KG1 (cell line): ENCODE measurements around the gene CRCP.
"Not testable (repeated sequence)": the region's sequence is repeated elsewhere in the genome, so short reads cannot be mapped to it uniquely, and the experiment has no call there.

Source experiments
- DNase-seq: peaks from one replicate; lab custom pipeline; 2025; lab: John Stamatoyannopoulos, UW

CRCP gene

GRCh38 chr7:66156035-66156434 is 41.4 kb downstream of the CRCP start:
- DNase-seq: not testable (repeated sequence)

- DNase-seq: no peak
Measured at GRCh38 chr7:66157060-66157459, 42.4 kb downstream of the CRCP start.

- DNase-seq: no peak
Measured at GRCh38 chr7:66162622-66163021, 48.0 kb downstream of the CRCP start.

- DNase-seq: no peak
Measured at GRCh38 chr7:66163186-66163610, 48.6 kb downstream of the CRCP start.

GRCh38 chr7:66164356-66164755 is 49.7 kb downstream of the CRCP start:
- no peak for DNase-seq

GRCh38 chr7:66167773-66168387 is 53.2 kb downstream of the CRCP start:
- no peak for DNase-seq

GRCh38 chr7:66169616-66170015 is 55.0 kb downstream of the CRCP start:
- DNase-seq: no peak

- DNase-seq: no peak
Measured at GRCh38 chr7:66170309-66171231, 55.9 kb downstream of the CRCP start.

GRCh38 chr7:66172536-66173401 is 58.1 kb downstream of the CRCP start:
- not testable (repeated sequence) for DNase-seq

GRCh38 chr7:66173856-66174255 is 59.2 kb downstream of the CRCP start:
- no peak for DNase-seq

- not testable (repeated sequence) for DNase-seq
Measured at GRCh38 chr7:66175006-66175405, 60.4 kb downstream of the CRCP start.

GRCh38 chr7:66176914-66177313 is 62.3 kb downstream of the CRCP start:
- no peak for DNase-seq

GRCh38 chr7:66178258-66178657 is 63.6 kb downstream of the CRCP start:
- DNase-seq: no peak

- DNase-seq: no peak
Measured at GRCh38 chr7:66181329-66181728, 66.7 kb downstream of the CRCP start.

- DNase-seq: no peak
Measured at GRCh38 chr7:66181845-66182244, 67.2 kb downstream of the CRCP start.

GRCh38 chr7:66182920-66183319 is 68.3 kb downstream of the CRCP start:
- DNase-seq: no peak

- DNase-seq: no peak
Measured at GRCh38 chr7:66183700-66184099, 69.1 kb downstream of the CRCP start.

GRCh38 chr7:66185680-66186187 is 71.1 kb downstream of the CRCP start:
- no peak for DNase-seq

- DNase-seq: no peak
Measured at GRCh38 chr7:66186991-66187390, 72.3 kb downstream of the CRCP start.

GRCh38 chr7:66187905-66188304 is 73.3 kb downstream of the CRCP start:
- DNase-seq: no peak

GRCh38 chr7:66188645-66189044 is 74.0 kb downstream of the CRCP start:
- DNase-seq: no peak
